Heart left ventricle (tissue), 16 donors: ENCODE results near the gene GSX1. TPM values are rescaled to one million over a fixed set of nuclear protein-coding genes. Genes with fewer than 3 reads are reported as not detected.

Experiments
- ATAC-seq, 4 donors: fragments of 200-7000 bp; cut with Tn5 transposase; one replicate each; pipeline ENCODE4 v1.9.1; 2020 to 2022; ENCODE audit warnings: moderate library complexity in 4 of 4, mild to moderate bottlenecking in 3 of 4, moderate number of reproducible peaks in 1 of 4
- DNase-seq, 5 donors: peaks; one replicate each; pipeline ENCODE4 v3.0.0-alpha.2; 2020
- H3K27ac ChIP-seq, 12 donors: fragments of 200-600 bp; sonication (generic) in 4 of 12; one replicate each; pipeline versions ENCODE4 v1.5.0 to v1.8.0; 2016 to 2022; ENCODE audit warnings: mild to moderate bottlenecking in 2 of 12
- H3K27me3 ChIP-seq, 9 donors: fragments of 200-600 bp; sonication (generic) in 2 of 9; one replicate each; pipeline versions ENCODE4 v1.5.1 to v1.8.0; 2016 to 2022; ENCODE audit warnings: mild to moderate bottlenecking in 3 of 9
- H3K36me3 ChIP-seq, 9 donors: fragments of 200-600 bp; sonication (generic) in 2 of 9; one replicate each; pipeline versions ENCODE4 v1.5.0 to v1.8.0; 2018 to 2022; ENCODE audit warnings: mild to moderate bottlenecking in 2 of 9
- H3K4me1 ChIP-seq, 12 donors: fragments of 200-600 bp; sonication (generic) in 4 of 12; one replicate each; pipeline versions ENCODE4 v1.5.0 to v1.8.0; 2016 to 2022; ENCODE audit warnings: mild to moderate bottlenecking in 3 of 12
- H3K4me3 ChIP-seq, 12 donors: fragments of 200-600 bp; sonication (generic) in 4 of 12; one replicate each; pipeline versions ENCODE4 v1.5.0 to v1.8.0; 2017 to 2022; ENCODE audit warnings: mild to moderate bottlenecking in 9 of 12, moderate library complexity in 4 of 12
- H3K9me3 ChIP-seq, 12 donors: fragments of 200-600 bp; sonication (generic) in 4 of 12; one replicate each; pipeline versions ENCODE4 v1.5.0 to v1.8.0; 2016 to 2022; ENCODE audit warnings: mild to moderate bottlenecking in 1 of 12
- CTCF ChIP-seq, 12 donors: fragments of 200-600 bp; sonication (generic) in 4 of 12; IDR thresholded peaks; one replicate each; pipeline versions ENCODE4 v1.5.0 to v1.8.0; 2018 to 2022; ENCODE audit warnings: antibody characterized with exemption in 12 of 12, mild to moderate bottlenecking in 5 of 12
- POLR2A ChIP-seq, 2 donors: fragments of 450-650 bp; IDR thresholded peaks; one replicate each; pipeline ENCODE4 v1.6.1; 2017; ENCODE audit warnings: antibody characterized with exemption in 2 of 2, mild to moderate bottlenecking in 2 of 2, moderate library complexity in 2 of 2
- WGBS, 4 donors: extraction: QIAGEN DNeasy Blood & Tissue Kit in 2 of 4; methylation state at CpG; one replicate each; pipeline versions ENCODE4 v1.1.5 to v1.1.7; 2013 to 2018; 5-methylcytosine and 5-hydroxymethylcytosine counted together
- intact Hi-C, 10 donors: fragments of 100-400 bp; cut with DNase I; formaldehyde crosslinking; loops; one replicate each; pipeline versions ENCODE4 v1.11.1 to v1.14.2; 2022
- polyA plus RNA-seq, 2 donors: library from polyadenylated mRNA; stranded (reverse); fragments of 200-250 nt; gene quantifications; one replicate each; pipeline ENCODE4 v1.2.3, GENCODE V29; 2013
- total RNA-seq, 9 donors: library from RNA; depleted of rRNA in 2 of 9; stranded (reverse); fragments of >200 nt in 2 of 9; fragmentation: NEBNext Ultra II Directional in 3 of 9; extraction: Animal tissue kit (Norgen Biotek cat#: 25700) in 3 of 9; gene quantifications; one replicate each; pipeline versions ENCODE4 v1.1.0 to v1.2.4, GENCODE V29; 2016 to 2023
- donor health status: ischemic (EF 13 %, LVEDD 7.1; RV severe dilation, severe dysfunction).
- donor health status: healthy with polysubstance abuse.
- donor health status: DM: no; HTN: yes; CAD: no.
- donor health status: DM: no; HTN: no; CAD: no.
- donor health status: ischemic (EF 25% LVEDD 6.9; RV normal size, moderate dysfunction).
- donor health status: ischemic (EF 25% LVEDD 5.7; RV mildly dilated, moderate dysfunction).
- donor health status: healthy.
- donor health status: DM: yes; HTN: yes; CAD: no.
- donor health status: ischemic (EF 35%, LVEDD 5.7; RV mildly dilated, moderate dysfunction).
- donor health status: nonischemic (EF 11% LVEDD 7.7; RV severe dilation, severe dysfunction).
- donor health status: DM: yes; HTN: yes; CAD: no.
- donor health status: PGD.
- donor health status: ischemic (EF 29% LVEDD 5.4; RV normal size, mild dysfunction).
- donor health status: nonischemic (EF 23%, LVEDD 6.1; RV moderate dilation, normal function).

Gene GSX1
- total and polyA plus RNA-seq, 11 donors: not detected

- intact Hi-C loops: loop anchor here in 4 of 10 donors (5.0 to 10.0 kb wide), 6 partner anchors 116 to 378 kb away; no protein-coding TSS in a partner anchor
- WGBS, 4 donors: 22 to 29% (median 25%) methylated on average over 4 of the region's 4 CpGs
- H3K4me1 ChIP-seq: no peaks in the 10 kb centered on the region
- H3K4me3 ChIP-seq: no peak overlapping the region
- DNase-seq (no peak), ATAC-seq (peak in 3 of 4 donors; percentile 56 to 69 (median 65))
- peaks cover under 1 to 82% (median 11%) of the 10 kb centered on the region in 9 donors for H3K27me3 ChIP-seq
- no peak overlapping the region for H3K27ac ChIP-seq
- no peak for TF ChIP-seq POLR2A (IDR thresholded peaks at IDR 0.05)
- peak in 10 of 12 donors; percentile 10 to 60 (median 38) for TF ChIP-seq CTCF (IDR thresholded peaks at IDR 0.05)
- H3K9me3 ChIP-seq: no peaks in the 10 kb centered on the region
- H3K36me3 ChIP-seq: no peaks in the 10 kb centered on the region
Measured at GRCh38 chr13:27783111-27783510, 9.2 kb upstream of the GSX1 start.

- no peak overlapping the region for H3K4me3 ChIP-seq
- no peaks in the 10 kb centered on the region for H3K36me3 ChIP-seq
- ATAC-seq (no peak), DNase-seq (no peak)
- TF ChIP-seq POLR2A (IDR thresholded peaks at IDR 0.05) (no peak), CTCF (IDR thresholded peaks at IDR 0.05) (no peak)
- H3K4me1 ChIP-seq: peaks cover 0 to 42% (median 23%) of the 10 kb centered on the region in 12 donors
- 31 to 50% (median 43%) methylated on average over 1 of the region's 1 CpG for WGBS, 4 donors
- H3K27ac ChIP-seq: no peak overlapping the region
- intact Hi-C loops: loop anchor here in 4 of 10 donors (10.0 kb wide), 4 partner anchors 123 to 383 kb away; no protein-coding TSS in a partner anchor
- peaks cover 46 to 90% (median 62%) of the 10 kb centered on the region in 9 donors for H3K27me3 ChIP-seq
- no peaks in the 10 kb centered on the region for H3K9me3 ChIP-seq
Measured at GRCh38 chr13:27788271-27788670, 4.0 kb upstream of the GSX1 start.

- Histone ChIP-seq H3K4me3 (peak overlapping the region in 3 of 12 donors; percentile 18 to 28 (median 19)), H3K27me3 (peaks cover 51 to 98% (median 70%) of the 10 kb centered on the region in 9 donors), H3K27ac (no peak overlapping the region), H3K36me3 (no peaks in the 10 kb centered on the region), H3K4me1 (peaks cover 0 to 50% (median 23%) of the 10 kb centered on the region in 12 donors), H3K9me3 (no peaks in the 10 kb centered on the region)
- TF ChIP-seq POLR2A (IDR thresholded peaks at IDR 0.05) (no peak), CTCF (IDR thresholded peaks at IDR 0.05) (no peak)
- ATAC-seq: no peak
- intact Hi-C loops: loop anchor here in 4 of 10 donors (10.0 kb wide), 4 partner anchors 124 to 384 kb away; no protein-coding TSS in a partner anchor
- no peak for DNase-seq
- WGBS, 4 donors: 10 to 15% (median 13%) methylated on average over 6 of the region's 6 CpGs
Measured at GRCh38 chr13:27789153-27789494, 3.2 kb upstream of the GSX1 start.

GRCh38 chr13:27789495-27790303 lies 2.6 kb upstream of the GSX1 start:
- intact Hi-C loops: loop anchor here in 4 of 10 donors (10.0 kb wide), 4 partner anchors 125 to 385 kb away; no protein-coding TSS in a partner anchor
- WGBS, 4 donors: 1 to 3% (median 2%) methylated on average over 21 to 55 of the region's 55 CpGs

More at GRCh38 chr13:27789495-27790303, 2.6 kb upstream of the GSX1 start:
- DNase-seq (no peak), ATAC-seq (no peak)
- Histone ChIP-seq H3K9me3 (no peaks in the 10 kb centered on the region), H3K27me3 (peaks cover 56 to 98% (median 76%) of the 10 kb centered on the region in 9 donors), H3K4me1 (peaks cover 0 to 52% (median 23%) of the 10 kb centered on the region in 12 donors), H3K27ac (no peak overlapping the region), H3K4me3 (peak overlapping the region in 10 of 12 donors; percentile 16 to 28 (median 22)), H3K36me3 (no peaks in the 10 kb centered on the region)
- TF ChIP-seq POLR2A (IDR thresholded peaks at IDR 0.05) (no peak), CTCF (IDR thresholded peaks at IDR 0.05) (no peak)
